OCI-LY7 (cell line): ENCODE results near the gene TMEM140. TPM values are rescaled to one million over a fixed set of nuclear protein-coding genes. Genes with fewer than 3 reads are reported as not detected.

Experiments used
- BruUV-seq: library from RNA; stranded (reverse); fragments of 400-500 nt; replicated peaks from 2 replicates; lab custom pipeline; 2021; lab: Mats Ljungman, UMichigan
- CTCF ChIA-PET: fragments of 300-600 bp; sonication (Branson Sonifier 250); formaldehyde crosslinking; loops from one replicate; lab custom pipeline; 2022; ENCODE audit warnings: antibody characterized with exemption; ENCODE audit not compliant: unreplicated experiment; lab: Charles Lee
- POLR2A ChIA-PET: fragments of 300-600 bp; sonication (Branson Sonifier 250); formaldehyde crosslinking; loops from one replicate; lab custom pipeline; 2022; ENCODE audit warnings: antibody characterized with exemption; lab: Charles Lee
- DNase-seq: peaks from one replicate; pipeline ENCODE4 v3.0.0-alpha.2; 2015; ENCODE audit warnings: low spot score
- H2AFZ ChIP-seq: fragments of 200-600 bp; sonication (generic), shearing (Covaris generic); 2 replicates; pipeline ENCODE4 v1.6.1; 2014; ENCODE audit warnings: mild to moderate bottlenecking, antibody characterized with exemption, low read length, moderate library complexity
- H3K27ac ChIP-seq: fragments of 200-600 bp; sonication (generic); 2 replicates; pipeline ENCODE4 v1.5.1; 2014; ENCODE audit warnings: mixed run types, low read depth, mild to moderate bottlenecking, moderate library complexity, low read length, inconsistent platforms; ENCODE audit not compliant: poor library complexity, severe bottlenecking
- H3K36me3 ChIP-seq: fragments of 200-600 bp; sonication (generic); 2 replicates; pipeline ENCODE4 v1.6.1; 2014; ENCODE audit warnings: mild to moderate bottlenecking, antibody characterized with exemption, low read length, moderate library complexity, mixed read lengths; ENCODE audit not compliant: insufficient read depth
- H3K4me1 ChIP-seq: fragments of 200-600 bp; sonication (generic); 2 replicates; pipeline ENCODE4 v1.5.1; 2014; ENCODE audit warnings: mild to moderate bottlenecking, low read length; ENCODE audit not compliant: insufficient read depth, poor library complexity, severe bottlenecking
- H3K4me2 ChIP-seq: fragments of 200-600 bp; sonication (generic); 2 replicates; pipeline ENCODE4 v1.6.1; 2014; ENCODE audit warnings: mild to moderate bottlenecking, low read length
- H3K4me3 ChIP-seq: fragments of 200-600 bp; sonication (generic); 2 replicates; pipeline ENCODE4 v1.5.1; 2014; ENCODE audit warnings: mild to moderate bottlenecking, low read depth, low read length; ENCODE audit not compliant: poor library complexity, severe bottlenecking
- H3K79me2 ChIP-seq: fragments of 200-600 bp; sonication (generic); 2 replicates; pipeline ENCODE4 v1.6.1; 2016; ENCODE audit warnings: low read depth, mild to moderate bottlenecking, low read length, moderate library complexity, mixed read lengths; ENCODE audit not compliant: insufficient read depth
- H3K9me2 ChIP-seq: fragments of 200-600 bp; sonication (generic); 2 replicates; pipeline ENCODE4 v1.6.1; 2016; ENCODE audit warnings: mild to moderate bottlenecking, low read length, mixed read lengths; ENCODE audit not compliant: insufficient read depth
- H3K9me3 ChIP-seq: fragments of 200-600 bp; sonication (generic); 2 replicates; pipeline ENCODE4 v1.6.1; 2014; ENCODE audit warnings: mild to moderate bottlenecking, mixed run types, low read length, mixed read lengths
- H4K20me1 ChIP-seq: fragments of 200-600 bp; sonication (generic); 2 replicates; pipeline ENCODE4 v1.6.1; 2014; ENCODE audit warnings: mild to moderate bottlenecking, antibody characterized with exemption, low read length, moderate library complexity, mixed read lengths; ENCODE audit not compliant: insufficient read depth
- CTCF ChIP-seq: fragments of 200-600 bp; sonication (generic); conservative IDR thresholded peaks from 2 replicates; pipeline ENCODE4 v1.5.1; 2014; ENCODE audit warnings: mild to moderate bottlenecking, antibody characterized with exemption, low read length, moderate library complexity, mixed read lengths
- EZH2phosphoT487 ChIP-seq: fragments of 200-600 bp; sonication (generic); IDR thresholded peaks from 2 replicates; pipeline ENCODE4 v1.6.1; 2018; ENCODE audit warnings: low read depth, borderline replicate concordance, mild to moderate bottlenecking, mixed run types, antibody characterized with exemption, low read length, moderate library complexity, mixed read lengths
- intact Hi-C: fragments of 100-400 bp; cut with micrococcal nuclease; formaldehyde crosslinking; loops from one replicate; pipeline ENCODE4 v1.10.0; 2022; ENCODE audit not compliant: unreplicated experiment
- total RNA-seq, 2 experiments: library from RNA; depleted of rRNA in 1 of 2; stranded (reverse); fragments of >200 nt in 1 of 2; shearing (Covaris generic) in 1 of 2; gene quantifications; 2 replicates each; pipeline ENCODE4 v1.2.3, GENCODE V29; 2014 to 2022

Gene TMEM140
- total RNA-seq, 2 experiments from 2014 or later = 0.41 to 1.6 TPM

- H3K9me2 ChIP-seq = no peaks in the 10 kb centered on the region
- H3K4me2 ChIP-seq = no peak overlapping the region
- DNase-seq = no peak
- H3K9me3 ChIP-seq = no peaks in the 10 kb centered on the region
- ChIA-PET CTCF (no interaction called here), POLR2A (interaction anchor here (0.8 to 1.0 kb wide), 4 partner anchors 10 to 218 kb away, joined by 3 to 4 read pairs (median 3); partner anchors contain the start of gene CYREN)
- no peak for TF ChIP-seq EZH2phosphoT487
- TF ChIP-seq CTCF = no peak
- no peaks in the 10 kb centered on the region for H3K4me1 ChIP-seq
- intact Hi-C loops = no loop called here
- H3K4me3 ChIP-seq = no peak overlapping the region
- H2AFZ ChIP-seq = no peak overlapping the region
- no TSS peak for BruUV-seq
- H4K20me1 ChIP-seq = no peaks in the 10 kb centered on the region
- no peaks in the 10 kb centered on the region for H3K79me2 ChIP-seq
- no peak overlapping the region for H3K27ac ChIP-seq
- peaks cover 4% of the 10 kb centered on the region; the same call in 1 of the 2 replicates for H3K36me3 ChIP-seq
These were observed 57.0 kb downstream of the TMEM140 start for GRCh38 chr7:135204876-135205275.

- no peak overlapping the region for H3K4me2 ChIP-seq
- BruUV-seq = no TSS peak
- POLR2A ChIA-PET = no interaction called here
- no peak for TF ChIP-seq CTCF
- no peak for TF ChIP-seq EZH2phosphoT487
- DNase-seq = no peak
- peaks cover 6% of the 10 kb centered on the region for H3K4me1 ChIP-seq
- no peaks in the 10 kb centered on the region for H3K9me3 ChIP-seq
- intact Hi-C loops = no loop called here
- no peaks in the 10 kb centered on the region for H3K9me2 ChIP-seq
- H3K36me3 ChIP-seq = peaks cover 4% of the 10 kb centered on the region; the same call in 1 of the 2 replicates
- H4K20me1 ChIP-seq = no peaks in the 10 kb centered on the region
- no peak overlapping the region for H3K4me3 ChIP-seq
- H3K27ac ChIP-seq = no peak overlapping the region
- no peak overlapping the region for H2AFZ ChIP-seq
- CTCF ChIA-PET = no interaction called here
- H3K79me2 ChIP-seq = no peaks in the 10 kb centered on the region
These were observed 58.0 kb downstream of the TMEM140 start for GRCh38 chr7:135205850-135206249.

GRCh38 chr7:135206941-135207391, 59.1 kb downstream of the TMEM140 start:
- H3K4me2 ChIP-seq = no peak overlapping the region
- TF ChIP-seq CTCF = no peak
- no peak for TF ChIP-seq EZH2phosphoT487
- peaks cover 6% of the 10 kb centered on the region for H3K4me1 ChIP-seq
- H3K4me3 ChIP-seq = no peak overlapping the region
- CTCF ChIA-PET = no interaction called here
- H4K20me1 ChIP-seq = no peaks in the 10 kb centered on the region
- POLR2A ChIA-PET = interaction anchor here (0.6 kb wide), 1 partner anchor 16 kb away, joined by 3 read pairs; no protein-coding TSS in a partner anchor
- no peak overlapping the region for H2AFZ ChIP-seq
- H3K9me2 ChIP-seq = no peaks in the 10 kb centered on the region
- DNase-seq = no peak
- no peaks in the 10 kb centered on the region for H3K79me2 ChIP-seq
- no peak overlapping the region for H3K27ac ChIP-seq
- peaks cover 4% of the 10 kb centered on the region; the same call in 1 of the 2 replicates for H3K36me3 ChIP-seq
- no peaks in the 10 kb centered on the region for H3K9me3 ChIP-seq
- no TSS peak for BruUV-seq
- intact Hi-C loops = no loop called here
